Aorta (tissue), 5 donors: ENCODE measurements around the gene ANKFN1. TPM values are rescaled to one million over a fixed set of nuclear protein-coding genes. Genes with fewer than 3 reads are reported as not detected.

Experiments
- ATAC-seq: fragments of 200-7000 bp; cut with Tn5 transposase; one replicate; pipeline ENCODE4 v1.9.1; 2022; ENCODE audit warnings: moderate library complexity; ENCODE audit not compliant: low FRiP score
- DNase-seq, 2 donors: peaks; one replicate each; pipeline ENCODE4 v3.0.0-alpha.2; 2020
- H3K27ac ChIP-seq, 2 donors: one replicate each; pipeline ENCODE4 v1.5.1; 2013; ENCODE audit warnings: low read length in 2 of 2, mild to moderate bottlenecking in 2 of 2, moderate library complexity in 2 of 2, control low read depth in 1 of 2, inconsistent platforms in 1 of 2, low read depth in 1 of 2
- H3K27me3 ChIP-seq, 2 donors: one replicate each; pipeline ENCODE4 v1.6.1; 2013; ENCODE audit warnings: control low read depth in 1 of 2, low read length in 1 of 2, mild to moderate bottlenecking in 1 of 2, moderate library complexity in 1 of 2; ENCODE audit not compliant: insufficient read depth in 2 of 2, control insufficient read depth in 1 of 2
- H3K36me3 ChIP-seq, 2 donors: one replicate each; pipeline ENCODE4 v1.6.1; 2013; ENCODE audit warnings: control low read depth in 1 of 2, low read length in 1 of 2, mild to moderate bottlenecking in 1 of 2; ENCODE audit not compliant: insufficient read depth in 2 of 2, control insufficient read depth in 1 of 2
- H3K4me1 ChIP-seq, 2 donors: one replicate each; pipeline ENCODE4 v1.6.1; 2013; ENCODE audit warnings: low read length in 2 of 2, control low read depth in 1 of 2, mild to moderate bottlenecking in 1 of 2, moderate library complexity in 1 of 2; ENCODE audit not compliant: insufficient read depth in 2 of 2, control insufficient read depth in 1 of 2
- H3K4me3 ChIP-seq, 2 donors: one replicate each; pipeline ENCODE4 v1.5.1; 2013; ENCODE audit warnings: low read length in 2 of 2, control low read depth in 1 of 2, mild to moderate bottlenecking in 1 of 2
- H3K9me3 ChIP-seq: one replicate; pipeline ENCODE4 v1.6.1; 2013; ENCODE audit warnings: mild to moderate bottlenecking, low read length; ENCODE audit not compliant: control insufficient read depth
- WGBS, 2 donors: extraction: QIAGEN DNeasy Blood & Tissue Kit; methylation state at CpG; one replicate each; pipeline ENCODE4 v1.1.7; 2013; 5-methylcytosine and 5-hydroxymethylcytosine counted together
- intact Hi-C, 2 donors: fragments of 100-400 bp; cut with DNase I; formaldehyde crosslinking; loops; one replicate each; pipeline versions ENCODE4 v1.14.2 to v1.15.0; 2022
- polyA plus RNA-seq, 2 donors: library from polyadenylated mRNA; stranded (reverse); fragments of 200-250 nt; gene quantifications; one replicate each; pipeline ENCODE4 v1.2.3, GENCODE V29; 2013
- total RNA-seq, 2 donors: library from RNA; stranded (reverse); fragmentation: NEBNext Ultra II Directional; extraction: Animal tissue kit (Norgen Biotek cat#: 25700); gene quantifications; one replicate each; pipeline ENCODE4 v1.2.1, GENCODE V29; 2021
- donor health status: healthy with polysubstance abuse.
- donor health status: Bipolar disorder and iron deficiency.
- donor health status: DM: no; HTN: no; CAD: no.
- donor health status: DM: no; HTN: no; CAD: no.
- donor health status: DM: yes; HTN: yes; CAD: no.

The ANKFN1 gene
- total and polyA plus RNA-seq, 4 donors = 0.15 to 0.99 (median 0.26) TPM; not detected in 1

GRCh38 chr17:56298846-56299245 lies 145.6 kb downstream of the ANKFN1 start:
- Histone ChIP-seq H3K27me3 (no peaks in the 10 kb centered on the region), H3K4me3 (no peak overlapping the region), H3K9me3 (no peaks in the 10 kb centered on the region), H3K27ac (no peak overlapping the region), H3K36me3 (no peaks in the 10 kb centered on the region), H3K4me1 (no peaks in the 10 kb centered on the region)
- WGBS, 2 donors = 76 to 81% methylated on average over 1 of the region's 1 CpG
- no peak for DNase-seq
- no peak for ATAC-seq
- intact Hi-C loops = no loop called here

- Histone ChIP-seq H3K27ac (no peak overlapping the region), H3K27me3 (no peaks in the 10 kb centered on the region), H3K36me3 (no peaks in the 10 kb centered on the region), H3K9me3 (no peaks in the 10 kb centered on the region), H3K4me3 (no peak overlapping the region), H3K4me1 (no peaks in the 10 kb centered on the region)
- ATAC-seq (no peak), DNase-seq (no peak)
- WGBS, 2 donors = 65 to 71% methylated on average over 3 of the region's 3 CpGs
- intact Hi-C loops = no loop called here
Observed at GRCh38 chr17:56300144-56300543, 146.9 kb downstream of the ANKFN1 start.

GRCh38 chr17:56305007-56305406 lies 151.7 kb downstream of the ANKFN1 start:
- Histone ChIP-seq H3K4me1 (no peaks in the 10 kb centered on the region), H3K4me3 (no peak overlapping the region), H3K9me3 (no peaks in the 10 kb centered on the region), H3K27ac (no peak overlapping the region), H3K36me3 (no peaks in the 10 kb centered on the region), H3K27me3 (no peaks in the 10 kb centered on the region)
- WGBS, 2 donors = 51 to 63% methylated on average over 1 of the region's 1 CpG
- no peak for DNase-seq
- intact Hi-C loops = no loop called here
- no peak for ATAC-seq

GRCh38 chr17:56309897-56310296 lies 156.6 kb downstream of the ANKFN1 start:
- Histone ChIP-seq H3K27ac (no peak overlapping the region), H3K4me3 (no peak overlapping the region), H3K27me3 (no peaks in the 10 kb centered on the region), H3K9me3 (no peaks in the 10 kb centered on the region), H3K4me1 (no peaks in the 10 kb centered on the region), H3K36me3 (no peaks in the 10 kb centered on the region)
- intact Hi-C loops = no loop called here
- DNase-seq = no peak
- 89 to 91% methylated on average over 8 of the region's 8 CpGs for WGBS, 2 donors
- no peak for ATAC-seq

GRCh38 chr17:56310782-56311181 lies 157.5 kb downstream of the ANKFN1 start:
- H3K9me3 ChIP-seq = no peaks in the 10 kb centered on the region
- 65 to 72% methylated on average over 5 of the region's 5 CpGs for WGBS, 2 donors
- H3K27me3 ChIP-seq = no peaks in the 10 kb centered on the region
- H3K4me3 ChIP-seq = no peak overlapping the region
- no peaks in the 10 kb centered on the region for H3K36me3 ChIP-seq
- intact Hi-C loops = no loop called here
- DNase-seq (no peak), ATAC-seq (no peak)
- H3K27ac ChIP-seq = no peak overlapping the region
- H3K4me1 ChIP-seq = no peaks in the 10 kb centered on the region

- Histone ChIP-seq H3K4me3 (no peak overlapping the region), H3K9me3 (no peaks in the 10 kb centered on the region), H3K4me1 (no peaks in the 10 kb centered on the region), H3K27me3 (no peaks in the 10 kb centered on the region), H3K36me3 (no peaks in the 10 kb centered on the region), H3K27ac (no peak overlapping the region)
- DNase-seq (no peak), ATAC-seq (no peak)
- intact Hi-C loops = no loop called here
Observed at GRCh38 chr17:56313201-56313600, 159.9 kb downstream of the ANKFN1 start.

- Histone ChIP-seq H3K36me3 (no peaks in the 10 kb centered on the region), H3K4me3 (no peak overlapping the region), H3K9me3 (no peaks in the 10 kb centered on the region), H3K27ac (no peak overlapping the region), H3K4me1 (no peaks in the 10 kb centered on the region), H3K27me3 (no peaks in the 10 kb centered on the region)
- DNase-seq (no peak), ATAC-seq (no peak)
- WGBS, 2 donors = 45 to 92% methylated on average over 3 of the region's 3 CpGs
- intact Hi-C loops = no loop called here
Observed at GRCh38 chr17:56314026-56314425, 160.8 kb downstream of the ANKFN1 start.

GRCh38 chr17:56314984-56315602 lies 161.8 kb downstream of the ANKFN1 start:
- no peak for DNase-seq
- Histone ChIP-seq H3K27me3 (no peaks in the 10 kb centered on the region), H3K36me3 (no peaks in the 10 kb centered on the region), H3K27ac (no peak overlapping the region), H3K4me3 (no peak overlapping the region), H3K9me3 (no peaks in the 10 kb centered on the region), H3K4me1 (no peaks in the 10 kb centered on the region)
- no peak for ATAC-seq
- intact Hi-C loops = no loop called here
- WGBS, 2 donors = 70 to 94% methylated on average over 4 of the region's 4 CpGs

GRCh38 chr17:56316604-56317003 lies 163.3 kb downstream of the ANKFN1 start:
- DNase-seq (no peak), ATAC-seq (no peak)
- Histone ChIP-seq H3K9me3 (no peaks in the 10 kb centered on the region), H3K27ac (no peak overlapping the region), H3K4me3 (no peak overlapping the region), H3K36me3 (no peaks in the 10 kb centered on the region), H3K4me1 (no peaks in the 10 kb centered on the region), H3K27me3 (no peaks in the 10 kb centered on the region)
- WGBS, 2 donors = 48 to 59% methylated on average over 1 of the region's 1 CpG
- intact Hi-C loops = no loop called here
